HG03442 (cell line): ENCODE measurements around the gene FGFRL1.
"Not testable (repeated sequence)": the region's sequence is repeated elsewhere in the genome, so short reads cannot be mapped to it uniquely, and the experiment has no call there.

ENCODE experiments used
- ATAC-seq: cut with Tn5 transposase; IDR thresholded peaks from one replicate; pipeline ENCODE4 v1.9.1; 2021; ENCODE audit warnings: mild to moderate bottlenecking, moderate library complexity; ENCODE audit not compliant: unreplicated experiment

The FGFRL1 gene

GRCh38 chr4:972651-973424 is 38.6 kb upstream of the FGFRL1 start:
- peak; percentile 30 for ATAC-seq

GRCh38 chr4:973431-974397 is 37.7 kb upstream of the FGFRL1 start, which contains the start of gene DGKQ:
DGKQ (minus strand) TSS chr4:973569; CDS start chr4:973482, 87 bp downstream.
- peak; percentile 55 for ATAC-seq

- ATAC-seq: no peak
Measured at GRCh38 chr4:974668-975067, 36.8 kb upstream of the FGFRL1 start.

- ATAC-seq: not testable (repeated sequence)
Measured at GRCh38 chr4:976016-976415, 35.4 kb upstream of the FGFRL1 start.

- ATAC-seq: no peak
Measured at GRCh38 chr4:978957-979701, 32.3 kb upstream of the FGFRL1 start.

- ATAC-seq: no peak
Measured at GRCh38 chr4:982291-982690, 29.1 kb upstream of the FGFRL1 start.

GRCh38 chr4:982814-983213 is 28.6 kb upstream of the FGFRL1 start:
- ATAC-seq: no peak

GRCh38 chr4:984336-985054 is 26.9 kb upstream of the FGFRL1 start:
- ATAC-seq: no peak

- no peak for ATAC-seq
Measured at GRCh38 chr4:985123-985830, 26.1 kb upstream of the FGFRL1 start.

- ATAC-seq: peak; percentile 7
Measured at GRCh38 chr4:986428-986878, 25.0 kb upstream of the FGFRL1 start.

- ATAC-seq: peak; percentile 66
Measured at GRCh38 chr4:986879-987623, 24.4 kb upstream of the FGFRL1 start, which contains the start of gene IDUA. IDUA (plus strand) TSS chr4:987044; CDS start chr4:987085, 41 bp downstream.

- ATAC-seq: no peak
Measured at GRCh38 chr4:987624-988513, 23.6 kb upstream of the FGFRL1 start.

- no peak for ATAC-seq
Measured at GRCh38 chr4:988726-989721, 22.4 kb upstream of the FGFRL1 start.

- ATAC-seq: no peak
Measured at GRCh38 chr4:989722-990471, 21.5 kb upstream of the FGFRL1 start.

GRCh38 chr4:990746-991367 is 20.6 kb upstream of the FGFRL1 start:
- no peak for ATAC-seq
